DOHH2 (cell line): ENCODE results near the gene DBN1.
A peak's percentile ranks its signal among the peaks of the same experiment; 100 is the strongest.

Experiments
- H3F3A ChIP-seq: fragments of 200-600 bp; sonication (generic), shearing (Covaris generic); 2 replicates; pipeline ENCODE4 v1.6.0; 2016; ENCODE audit warnings: antibody characterized with exemption, mild to moderate bottlenecking; ENCODE audit not compliant: control insufficient read depth, insufficient read depth
- H3K27ac ChIP-seq: fragments of 200-600 bp; sonication (generic); 2 replicates; pipeline ENCODE4 v1.5.1; 2014; ENCODE audit warnings: low read depth, mild to moderate bottlenecking, low read length, moderate library complexity
- H3K27me3 ChIP-seq: fragments of 200-600 bp; sonication (generic); 2 replicates; pipeline ENCODE4 v1.6.1; 2014; ENCODE audit warnings: mild to moderate bottlenecking, low read length, mixed read lengths; ENCODE audit not compliant: control insufficient read depth
- H3K36me3 ChIP-seq: fragments of 200-600 bp; sonication (generic); 2 replicates; pipeline ENCODE4 v1.6.1; 2014; ENCODE audit warnings: mild to moderate bottlenecking, low read length, moderate library complexity, mixed read lengths; ENCODE audit not compliant: control insufficient read depth
- H3K4me1 ChIP-seq: fragments of 200-600 bp; sonication (generic); 2 replicates; pipeline ENCODE4 v1.6.1; 2014; ENCODE audit warnings: mild to moderate bottlenecking, low read length, mixed read lengths; ENCODE audit not compliant: control insufficient read depth
- H3K4me2 ChIP-seq: fragments of 200-600 bp; sonication (generic); 2 replicates; pipeline ENCODE4 v1.6.0; 2014; ENCODE audit warnings: mild to moderate bottlenecking, low read length, moderate library complexity
- H3K4me3 ChIP-seq: fragments of 200-600 bp; sonication (generic); 2 replicates; pipeline ENCODE4 v1.5.1; 2014; ENCODE audit warnings: mild to moderate bottlenecking, low read length, mixed read lengths
- H3K79me2 ChIP-seq: fragments of 200-600 bp; sonication (generic); 2 replicates; pipeline ENCODE4 v1.6.1; 2014; ENCODE audit warnings: mild to moderate bottlenecking, low read length, mixed read lengths; ENCODE audit not compliant: control insufficient read depth
- H3K9me2 ChIP-seq: fragments of 200-600 bp; sonication (generic); replicated peaks from 2 replicates; pipeline ENCODE4 v1.6.1; 2014; ENCODE audit warnings: mild to moderate bottlenecking, low read length, mixed read lengths; ENCODE audit not compliant: control insufficient read depth
- H3K9me3 ChIP-seq: fragments of 200-600 bp; sonication (generic); 2 replicates; pipeline ENCODE4 v1.6.1; 2014; ENCODE audit warnings: antibody characterized with exemption, low read length, mixed read lengths; ENCODE audit not compliant: control insufficient read depth, insufficient read depth
- H4K20me1 ChIP-seq: fragments of 200-600 bp; sonication (generic); 2 replicates; pipeline ENCODE4 v1.6.0; 2014; ENCODE audit warnings: low read depth, mild to moderate bottlenecking, antibody characterized with exemption, low read length, moderate library complexity; ENCODE audit not compliant: control insufficient read depth, insufficient read depth
- EZH2phosphoT487 ChIP-seq: fragments of 200-600 bp; sonication (generic); IDR thresholded peaks from 2 replicates; pipeline ENCODE4 v1.6.1; 2017; ENCODE audit warnings: borderline replicate concordance, mild to moderate bottlenecking, antibody characterized with exemption, low read length, moderate library complexity, mixed read lengths
- TF ChIP-seq, protein P1 (sequence below): fragments of 200-600 bp; sonication (generic); IDR thresholded peaks from one replicate; pipeline ENCODE4 v1.5.1; 2014; ENCODE audit warnings: antibody characterized with exemption, mild to moderate bottlenecking, low read depth, low read length; ENCODE audit not compliant: poor library complexity, severe bottlenecking

DBN1 gene

DNA sequence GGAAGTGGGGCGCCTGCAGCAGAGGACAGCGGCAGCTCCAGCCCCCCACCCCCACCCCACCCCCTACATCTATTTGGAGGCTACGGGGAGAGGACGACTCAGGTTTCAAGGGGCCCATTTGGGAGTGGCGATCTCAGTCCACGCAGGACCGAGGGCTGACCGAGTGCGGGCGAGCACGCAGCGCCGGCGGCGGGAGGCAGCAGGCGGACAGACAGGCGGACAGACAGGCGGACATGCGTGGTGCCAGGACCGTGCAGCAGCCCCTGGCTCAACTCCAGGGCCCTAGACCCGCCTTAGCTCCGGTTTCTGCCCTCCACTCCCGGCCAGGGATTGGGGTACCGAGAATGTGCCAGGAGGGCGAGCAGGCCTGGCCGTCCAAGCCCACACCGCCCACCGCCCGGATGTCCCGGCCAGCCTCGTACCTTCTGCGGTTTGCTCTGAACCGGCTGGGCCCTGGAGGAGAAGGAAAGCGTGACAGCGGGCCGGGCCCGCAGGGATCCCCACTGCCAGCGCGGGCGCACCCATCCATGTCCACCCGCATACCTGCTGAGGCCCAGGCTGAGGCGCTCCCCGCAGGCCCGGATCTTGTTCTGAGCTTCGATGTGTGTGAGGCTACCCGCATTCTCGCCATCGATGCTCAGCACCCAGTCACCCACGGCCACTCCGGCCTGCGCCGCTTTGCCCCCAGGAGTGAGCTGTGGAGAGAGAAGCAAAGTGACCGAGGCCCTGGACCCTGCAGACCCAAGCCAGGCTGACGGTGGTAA is 18.7 kb upstream of the DBN1 start:
- peaks cover 9% of the 10 kb centered on the region; the same call in 1 of the 2 replicates for H3K36me3 ChIP-seq
- TF ChIP-seq, protein P1, sequence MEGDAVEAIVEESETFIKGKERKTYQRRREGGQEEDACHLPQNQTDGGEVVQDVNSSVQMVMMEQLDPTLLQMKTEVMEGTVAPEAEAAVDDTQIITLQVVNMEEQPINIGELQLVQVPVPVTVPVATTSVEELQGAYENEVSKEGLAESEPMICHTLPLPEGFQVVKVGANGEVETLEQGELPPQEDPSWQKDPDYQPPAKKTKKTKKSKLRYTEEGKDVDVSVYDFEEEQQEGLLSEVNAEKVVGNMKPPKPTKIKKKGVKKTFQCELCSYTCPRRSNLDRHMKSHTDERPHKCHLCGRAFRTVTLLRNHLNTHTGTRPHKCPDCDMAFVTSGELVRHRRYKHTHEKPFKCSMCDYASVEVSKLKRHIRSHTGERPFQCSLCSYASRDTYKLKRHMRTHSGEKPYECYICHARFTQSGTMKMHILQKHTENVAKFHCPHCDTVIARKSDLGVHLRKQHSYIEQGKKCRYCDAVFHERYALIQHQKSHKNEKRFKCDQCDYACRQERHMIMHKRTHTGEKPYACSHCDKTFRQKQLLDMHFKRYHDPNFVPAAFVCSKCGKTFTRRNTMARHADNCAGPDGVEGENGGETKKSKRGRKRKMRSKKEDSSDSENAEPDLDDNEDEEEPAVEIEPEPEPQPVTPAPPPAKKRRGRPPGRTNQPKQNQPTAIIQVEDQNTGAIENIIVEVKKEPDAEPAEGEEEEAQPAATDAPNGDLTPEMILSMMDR = no peak
- no peak for TF ChIP-seq EZH2phosphoT487
- H3K4me1 ChIP-seq = peaks cover 57% of the 10 kb centered on the region
- H3K27ac ChIP-seq = no peak overlapping the region
- no peaks in the 10 kb centered on the region for H3K9me2 ChIP-seq
- H4K20me1 ChIP-seq = peaks cover 5% of the 10 kb centered on the region; the same call in 1 of the 2 replicates
- no peaks in the 10 kb centered on the region for H3K9me3 ChIP-seq
- peaks cover 4% of the 10 kb centered on the region; the same call in 1 of the 2 replicates for H3K79me2 ChIP-seq
- no peak overlapping the region for H3K4me3 ChIP-seq
- H3K27me3 ChIP-seq = no peaks in the 10 kb centered on the region
- H3K4me2 ChIP-seq = no peak overlapping the region
- H3F3A ChIP-seq = peaks cover 5% of the 10 kb centered on the region; the same call in 1 of the 2 replicates

DNA sequence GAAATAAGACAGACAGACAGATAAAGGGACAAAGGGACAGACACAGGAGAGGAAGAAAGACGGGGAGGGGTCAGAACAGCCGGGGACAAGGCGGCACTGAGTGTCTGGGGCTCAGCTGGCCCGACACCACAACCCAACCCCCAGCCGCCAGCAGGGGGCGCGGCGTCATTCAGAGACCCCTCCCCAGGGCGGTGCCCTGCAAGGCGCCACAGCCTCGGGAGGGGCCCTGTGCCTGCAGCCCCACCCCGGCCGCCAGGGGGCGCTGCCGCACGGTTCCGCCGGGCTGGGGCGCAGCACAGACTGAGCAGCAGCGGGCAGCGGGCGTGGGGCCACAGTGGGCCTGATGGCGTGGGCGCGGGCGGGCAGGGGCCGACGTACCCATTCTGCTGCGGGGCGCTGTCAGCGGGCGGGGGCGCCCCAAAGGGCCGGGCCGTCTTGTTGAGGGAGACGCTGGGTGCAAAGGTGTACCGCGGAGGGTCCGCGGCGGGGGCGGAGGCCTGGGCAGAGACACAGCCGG is 18.1 kb upstream of the DBN1 start:
- H3K79me2 ChIP-seq = peaks cover 2% of the 10 kb centered on the region; the same call in 1 of the 2 replicates
- H4K20me1 ChIP-seq = peaks cover 4% of the 10 kb centered on the region; the same call in 1 of the 2 replicates
- H3F3A ChIP-seq = peaks cover 5% of the 10 kb centered on the region; the same call in 1 of the 2 replicates
- no peak overlapping the region for H3K27ac ChIP-seq
- H3K9me2 ChIP-seq = no peaks in the 10 kb centered on the region
- no peak overlapping the region for H3K4me2 ChIP-seq
- peaks cover 55% of the 10 kb centered on the region for H3K4me1 ChIP-seq
- peaks cover 10% of the 10 kb centered on the region; the same call in 1 of the 2 replicates for H3K36me3 ChIP-seq
- no peak overlapping the region for H3K4me3 ChIP-seq
- no peak for TF ChIP-seq EZH2phosphoT487
- TF ChIP-seq, protein P1 = peak; percentile 60
- no peaks in the 10 kb centered on the region for H3K9me3 ChIP-seq
- no peaks in the 10 kb centered on the region for H3K27me3 ChIP-seq

DNA sequence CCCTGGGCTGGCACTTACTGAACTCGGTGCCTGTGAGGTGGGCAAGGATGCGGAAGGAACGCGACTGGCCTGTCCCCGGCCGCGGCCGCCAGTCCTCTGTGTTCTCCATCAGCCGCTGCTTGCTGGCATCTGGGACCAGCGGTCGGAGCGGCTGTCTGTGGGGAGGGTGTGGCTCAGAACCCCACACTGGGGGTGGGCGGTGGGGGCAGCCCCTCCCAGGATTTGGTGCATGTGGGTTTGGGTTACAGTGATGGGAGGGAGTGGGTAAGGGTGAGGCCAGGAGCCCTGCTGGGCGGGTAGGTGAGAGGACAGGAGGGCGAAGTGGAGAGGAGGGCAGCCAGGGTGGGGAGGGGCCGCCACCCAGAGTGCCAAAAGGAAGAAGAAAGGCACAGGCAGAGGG is 17.6 kb upstream of the DBN1 start:
- no peaks in the 10 kb centered on the region for H3K79me2 ChIP-seq
- peaks cover 10% of the 10 kb centered on the region; the same call in 1 of the 2 replicates for H3K36me3 ChIP-seq
- H3K27ac ChIP-seq = no peak overlapping the region
- H3K9me2 ChIP-seq = no peaks in the 10 kb centered on the region
- no peaks in the 10 kb centered on the region for H3K9me3 ChIP-seq
- H4K20me1 ChIP-seq = no peaks in the 10 kb centered on the region
- TF ChIP-seq, protein P1 = no peak
- TF ChIP-seq EZH2phosphoT487 = no peak
- H3F3A ChIP-seq = peaks cover 5% of the 10 kb centered on the region; the same call in 1 of the 2 replicates
- peak overlapping the region; percentile 39; the same call in 1 of the 2 replicates for H3K4me2 ChIP-seq
- no peak overlapping the region; the same call in 1 of the 2 replicates for H3K4me3 ChIP-seq
- no peaks in the 10 kb centered on the region for H3K27me3 ChIP-seq
- H3K4me1 ChIP-seq = peaks cover 50% of the 10 kb centered on the region
